DOHH2 (cell line): ENCODE measurements around the gene N4BP2.

Experiments used
- H3F3A ChIP-seq: fragments of 200-600 bp; sonication (generic), shearing (Covaris generic); 2 replicates; pipeline ENCODE4 v1.6.0; 2016; ENCODE audit warnings: antibody characterized with exemption, mild to moderate bottlenecking; ENCODE audit not compliant: control insufficient read depth, insufficient read depth
- H3K27ac ChIP-seq: fragments of 200-600 bp; sonication (generic); 2 replicates; pipeline ENCODE4 v1.5.1; 2014; ENCODE audit warnings: low read depth, mild to moderate bottlenecking, low read length, moderate library complexity
- H3K27me3 ChIP-seq: fragments of 200-600 bp; sonication (generic); 2 replicates; pipeline ENCODE4 v1.6.1; 2014; ENCODE audit warnings: mild to moderate bottlenecking, low read length, mixed read lengths; ENCODE audit not compliant: control insufficient read depth
- H3K36me3 ChIP-seq: fragments of 200-600 bp; sonication (generic); 2 replicates; pipeline ENCODE4 v1.6.1; 2014; ENCODE audit warnings: mild to moderate bottlenecking, low read length, moderate library complexity, mixed read lengths; ENCODE audit not compliant: control insufficient read depth
- H3K4me1 ChIP-seq: fragments of 200-600 bp; sonication (generic); 2 replicates; pipeline ENCODE4 v1.6.1; 2014; ENCODE audit warnings: mild to moderate bottlenecking, low read length, mixed read lengths; ENCODE audit not compliant: control insufficient read depth
- H3K4me2 ChIP-seq: fragments of 200-600 bp; sonication (generic); 2 replicates; pipeline ENCODE4 v1.6.0; 2014; ENCODE audit warnings: mild to moderate bottlenecking, low read length, moderate library complexity
- H3K4me3 ChIP-seq: fragments of 200-600 bp; sonication (generic); 2 replicates; pipeline ENCODE4 v1.5.1; 2014; ENCODE audit warnings: mild to moderate bottlenecking, low read length, mixed read lengths
- H3K79me2 ChIP-seq: fragments of 200-600 bp; sonication (generic); 2 replicates; pipeline ENCODE4 v1.6.1; 2014; ENCODE audit warnings: mild to moderate bottlenecking, low read length, mixed read lengths; ENCODE audit not compliant: control insufficient read depth
- H3K9me2 ChIP-seq: fragments of 200-600 bp; sonication (generic); replicated peaks from 2 replicates; pipeline ENCODE4 v1.6.1; 2014; ENCODE audit warnings: mild to moderate bottlenecking, low read length, mixed read lengths; ENCODE audit not compliant: control insufficient read depth
- H3K9me3 ChIP-seq: fragments of 200-600 bp; sonication (generic); 2 replicates; pipeline ENCODE4 v1.6.1; 2014; ENCODE audit warnings: antibody characterized with exemption, low read length, mixed read lengths; ENCODE audit not compliant: control insufficient read depth, insufficient read depth
- H4K20me1 ChIP-seq: fragments of 200-600 bp; sonication (generic); 2 replicates; pipeline ENCODE4 v1.6.0; 2014; ENCODE audit warnings: low read depth, mild to moderate bottlenecking, antibody characterized with exemption, low read length, moderate library complexity; ENCODE audit not compliant: control insufficient read depth, insufficient read depth
- EZH2phosphoT487 ChIP-seq: fragments of 200-600 bp; sonication (generic); IDR thresholded peaks from 2 replicates; pipeline ENCODE4 v1.6.1; 2017; ENCODE audit warnings: borderline replicate concordance, mild to moderate bottlenecking, antibody characterized with exemption, low read length, moderate library complexity, mixed read lengths
- TF ChIP-seq, protein P1 (sequence below): fragments of 200-600 bp; sonication (generic); IDR thresholded peaks from one replicate; pipeline ENCODE4 v1.5.1; 2014; ENCODE audit warnings: antibody characterized with exemption, mild to moderate bottlenecking, low read depth, low read length; ENCODE audit not compliant: poor library complexity, severe bottlenecking

N4BP2 gene

DNA sequence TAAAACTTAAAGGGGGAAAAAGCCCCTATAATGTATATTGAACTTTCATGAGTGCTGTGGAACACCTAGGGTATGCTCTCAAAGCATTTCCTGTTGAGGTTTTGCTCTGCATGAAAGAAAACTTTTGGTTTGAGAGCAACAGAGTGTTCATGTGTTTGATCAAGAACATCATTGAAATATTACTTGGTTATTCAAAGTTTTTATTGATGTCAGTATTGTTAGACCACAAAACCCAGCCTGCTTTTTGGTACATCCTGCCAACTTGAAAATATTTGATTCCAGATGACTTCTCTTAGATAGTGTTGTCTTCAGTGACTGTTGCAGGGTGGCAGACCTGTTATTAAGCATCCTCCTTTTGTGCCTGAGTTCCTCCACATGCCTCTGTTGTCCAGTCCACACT, 68.0 kb downstream of the N4BP2 start:
- Histone ChIP-seq H3K27ac (no peak overlapping the region), H3K36me3 (peaks cover 6% of the 10 kb centered on the region; the same call in 1 of the 2 replicates), H3K4me2 (no peak overlapping the region), H3F3A (no peaks in the 10 kb centered on the region; the same call in 1 of the 2 replicates), H3K9me2 (no peaks in the 10 kb centered on the region), H3K27me3 (no peaks in the 10 kb centered on the region), H3K4me1 (peaks cover 4% of the 10 kb centered on the region; the same call in 1 of the 2 replicates), H3K9me3 (no peaks in the 10 kb centered on the region), H4K20me1 (no peaks in the 10 kb centered on the region), H3K79me2 (no peaks in the 10 kb centered on the region), H3K4me3 (no peak overlapping the region)
- TF ChIP-seq, protein P1, sequence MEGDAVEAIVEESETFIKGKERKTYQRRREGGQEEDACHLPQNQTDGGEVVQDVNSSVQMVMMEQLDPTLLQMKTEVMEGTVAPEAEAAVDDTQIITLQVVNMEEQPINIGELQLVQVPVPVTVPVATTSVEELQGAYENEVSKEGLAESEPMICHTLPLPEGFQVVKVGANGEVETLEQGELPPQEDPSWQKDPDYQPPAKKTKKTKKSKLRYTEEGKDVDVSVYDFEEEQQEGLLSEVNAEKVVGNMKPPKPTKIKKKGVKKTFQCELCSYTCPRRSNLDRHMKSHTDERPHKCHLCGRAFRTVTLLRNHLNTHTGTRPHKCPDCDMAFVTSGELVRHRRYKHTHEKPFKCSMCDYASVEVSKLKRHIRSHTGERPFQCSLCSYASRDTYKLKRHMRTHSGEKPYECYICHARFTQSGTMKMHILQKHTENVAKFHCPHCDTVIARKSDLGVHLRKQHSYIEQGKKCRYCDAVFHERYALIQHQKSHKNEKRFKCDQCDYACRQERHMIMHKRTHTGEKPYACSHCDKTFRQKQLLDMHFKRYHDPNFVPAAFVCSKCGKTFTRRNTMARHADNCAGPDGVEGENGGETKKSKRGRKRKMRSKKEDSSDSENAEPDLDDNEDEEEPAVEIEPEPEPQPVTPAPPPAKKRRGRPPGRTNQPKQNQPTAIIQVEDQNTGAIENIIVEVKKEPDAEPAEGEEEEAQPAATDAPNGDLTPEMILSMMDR: no peak
- no peak for TF ChIP-seq EZH2phosphoT487

DNA sequence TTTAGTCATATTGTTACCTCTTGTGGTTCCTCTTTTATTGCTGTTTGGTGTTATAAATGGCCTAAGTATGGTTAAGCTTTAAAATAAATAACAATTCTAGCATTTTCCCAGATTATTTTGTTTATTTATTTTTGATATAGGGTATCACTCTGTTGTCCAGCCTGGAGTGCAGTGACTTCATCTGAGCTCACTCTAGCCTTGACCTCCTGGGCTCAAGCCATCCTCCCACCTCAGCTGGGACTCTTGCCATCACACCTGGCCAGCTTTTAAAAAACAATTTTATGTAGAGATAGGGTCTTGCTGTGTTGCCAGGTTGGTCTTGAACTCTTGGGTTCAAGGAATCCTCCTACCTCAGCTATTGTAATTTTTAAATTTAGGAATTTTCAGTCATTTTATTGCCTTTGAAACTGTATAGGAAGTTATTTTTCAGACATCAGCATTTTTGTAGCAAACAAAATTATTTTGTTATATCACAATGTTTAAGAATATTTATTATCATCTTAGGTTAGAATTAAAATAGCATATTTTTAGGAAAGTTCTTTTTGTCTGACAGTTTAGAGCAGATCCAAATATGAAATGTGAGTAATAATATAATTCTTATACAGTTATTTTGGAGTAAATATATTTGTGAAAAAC, 73.9 kb downstream of the N4BP2 start:
- H3K79me2 ChIP-seq: no peaks in the 10 kb centered on the region
- no peaks in the 10 kb centered on the region for H3K27me3 ChIP-seq
- H3K27ac ChIP-seq: no peak overlapping the region
- H3K9me2 ChIP-seq: no peaks in the 10 kb centered on the region
- TF ChIP-seq, protein P1: no peak
- TF ChIP-seq EZH2phosphoT487: no peak
- H3K4me3 ChIP-seq: no peak overlapping the region
- no peak overlapping the region for H3K4me2 ChIP-seq
- H3K36me3 ChIP-seq: peaks cover 4% of the 10 kb centered on the region; the same call in 1 of the 2 replicates
- H4K20me1 ChIP-seq: no peaks in the 10 kb centered on the region
- no peaks in the 10 kb centered on the region for H3K4me1 ChIP-seq
- H3K9me3 ChIP-seq: no peaks in the 10 kb centered on the region
- no peaks in the 10 kb centered on the region; the same call in 1 of the 2 replicates for H3F3A ChIP-seq

DNA sequence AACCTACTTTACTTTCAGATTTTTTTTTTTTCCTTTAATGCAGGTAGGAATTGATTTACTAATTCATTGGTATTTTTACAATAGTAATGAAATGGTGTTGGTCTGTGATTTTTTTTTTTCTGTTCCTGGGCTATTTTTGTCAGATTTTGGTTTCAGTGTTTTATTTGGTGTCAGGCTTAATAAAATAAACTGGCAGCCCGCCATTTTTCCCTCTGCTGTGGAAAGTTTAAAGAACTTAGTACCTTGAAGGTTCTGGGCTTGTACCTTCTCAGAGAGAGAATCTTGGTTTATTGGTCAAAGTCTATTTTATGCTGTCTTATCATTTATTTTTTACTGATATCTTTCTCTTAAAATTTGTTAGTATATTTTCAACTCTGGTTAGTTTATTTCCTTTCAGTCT, 76.2 kb downstream of the N4BP2 start:
- Histone ChIP-seq H3K9me3 (no peaks in the 10 kb centered on the region), H3K27me3 (no peaks in the 10 kb centered on the region), H3K79me2 (no peaks in the 10 kb centered on the region), H3F3A (no peaks in the 10 kb centered on the region; the same call in 1 of the 2 replicates), H3K4me3 (no peak overlapping the region), H3K27ac (no peak overlapping the region), H3K4me2 (no peak overlapping the region), H4K20me1 (no peaks in the 10 kb centered on the region), H3K4me1 (peaks cover 4% of the 10 kb centered on the region), H3K9me2 (no peaks in the 10 kb centered on the region), H3K36me3 (peaks cover 8% of the 10 kb centered on the region; the same call in 1 of the 2 replicates)
- TF ChIP-seq, protein P1: no peak
- no peak for TF ChIP-seq EZH2phosphoT487
